ENCODE measurements around the gene DDX50. TPM values are rescaled to one million over a fixed set of nuclear protein-coding genes. Genes with fewer than 3 reads are reported as not detected.
"Not testable (repeated sequence)": the region's sequence is repeated elsewhere in the genome, so short reads cannot be mapped to it uniquely, and the experiment has no call there.

DDX50 gene
- total and polyA plus RNA-seq, 2 donors: 38.2 to 63.4 TPM

DNA sequence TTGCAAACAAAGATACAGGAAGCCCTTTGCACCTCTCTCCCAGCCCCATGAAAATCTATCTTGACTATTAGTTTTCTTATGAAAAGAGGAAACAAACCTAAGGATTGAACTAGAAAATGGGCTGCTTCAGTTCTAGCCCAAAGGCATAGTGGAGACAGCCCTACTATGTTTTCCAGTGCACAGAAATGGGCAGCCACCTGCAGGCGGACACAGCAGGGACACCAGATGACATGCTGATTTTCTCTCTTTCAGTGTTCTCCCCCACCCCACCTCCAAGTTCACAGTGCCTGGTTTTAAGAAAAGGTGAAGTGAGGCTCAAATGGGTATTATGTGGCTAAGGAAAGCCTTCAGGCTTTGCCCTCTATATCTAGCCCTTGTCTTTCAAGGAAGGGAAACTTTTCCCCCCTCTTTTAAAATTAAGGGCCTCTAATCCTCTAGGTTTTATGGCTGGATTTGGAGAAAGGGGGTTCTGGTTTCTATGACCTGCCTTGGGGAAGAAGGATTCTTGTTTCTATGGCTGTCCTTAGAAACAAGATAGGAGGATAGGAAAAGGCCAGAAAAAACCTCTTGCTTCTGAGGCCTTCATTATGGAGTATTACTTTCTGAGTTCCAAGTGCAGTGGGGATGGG, 23.5 kb upstream of the DDX50 start:
- Histone ChIP-seq H3K27ac (ENCODE audit: low read depth) (no peak overlapping the region), H3K4me1 (ENCODE audit: insufficient read depth) (no peaks in the 10 kb centered on the region), H3K36me3 (ENCODE audit: insufficient read depth) (no peaks in the 10 kb centered on the region), H3K4me3 (ENCODE audit: low read depth, low read length) (no peak overlapping the region)
- WGBS: 96% methylated on average over 1 of the region's 1 CpG
- DNase-seq (ENCODE audit: extremely low spot score): no peak

DNA sequence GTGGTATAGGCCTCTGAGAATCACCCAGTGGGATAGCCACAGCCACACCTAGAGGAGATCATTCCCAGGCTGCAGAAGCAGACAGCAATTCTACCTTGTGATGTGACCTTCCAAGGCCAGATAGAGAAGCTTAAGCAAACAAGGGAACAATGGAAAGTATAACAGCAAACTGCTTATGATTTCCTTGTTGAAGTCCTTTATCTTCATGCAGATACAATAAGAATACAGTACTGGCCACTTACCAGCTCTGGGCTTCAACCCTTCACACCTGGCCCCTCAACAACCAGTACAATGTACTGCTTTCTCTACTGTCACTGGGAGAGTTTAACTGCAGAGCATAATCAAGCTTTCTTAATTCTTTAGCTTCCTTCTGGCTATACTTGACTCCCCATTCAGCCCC, 22.6 kb upstream of the DDX50 start:
- Histone ChIP-seq H3K4me1 (ENCODE audit: insufficient read depth) (no peaks in the 10 kb centered on the region), H3K27ac (ENCODE audit: low read depth) (no peak overlapping the region), H3K36me3 (ENCODE audit: insufficient read depth) (no peaks in the 10 kb centered on the region), H3K4me3 (ENCODE audit: low read depth, low read length) (no peak overlapping the region)
- DNase-seq (ENCODE audit: extremely low spot score): no peak

DNA sequence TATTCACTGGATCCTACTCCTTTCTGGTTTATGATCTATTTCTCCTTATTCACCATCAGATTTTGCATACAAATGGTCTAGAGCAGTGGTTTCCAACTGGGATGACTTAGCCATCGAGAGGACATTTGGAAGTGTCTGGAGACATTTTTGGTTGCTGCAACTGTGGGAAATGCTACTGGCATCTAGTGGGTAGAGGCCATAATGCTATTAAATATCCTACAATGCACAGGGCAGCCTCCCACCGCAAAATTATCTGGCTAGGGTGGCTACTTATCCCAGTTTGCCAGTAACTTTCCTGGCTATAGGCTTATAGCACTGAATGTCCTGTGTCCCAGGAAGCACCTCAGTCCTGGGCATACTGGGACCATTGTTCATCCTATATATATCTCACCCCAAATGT, 21.5 kb upstream of the DDX50 start:
- Histone ChIP-seq H3K36me3 (ENCODE audit: insufficient read depth) (no peaks in the 10 kb centered on the region), H3K4me3 (ENCODE audit: low read depth, low read length) (no peak overlapping the region), H3K27ac (ENCODE audit: low read depth) (no peak overlapping the region), H3K4me1 (ENCODE audit: insufficient read depth) (no peaks in the 10 kb centered on the region)
- DNase-seq (ENCODE audit: extremely low spot score): no peak
- 91% methylated on average over 2 of the region's 2 CpGs for WGBS

DNA sequence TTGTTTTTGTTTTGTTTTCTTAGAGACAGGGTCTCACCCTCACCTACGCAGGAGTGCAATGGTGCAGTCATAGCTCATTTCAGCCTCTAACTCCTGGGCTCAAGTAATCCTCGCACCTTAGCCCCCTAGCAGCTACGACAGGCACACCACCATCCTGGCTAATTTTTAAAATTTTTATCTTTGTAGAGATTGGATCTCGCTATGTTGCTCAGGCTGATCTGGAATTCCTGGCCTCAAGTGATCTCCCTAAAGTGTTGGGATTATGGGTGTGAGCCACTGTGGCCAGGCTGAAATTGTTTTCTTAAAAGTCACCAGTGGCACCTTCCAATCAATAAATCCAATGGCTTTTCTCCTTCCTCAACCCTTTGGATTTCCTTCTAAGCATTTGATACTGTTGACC, 20.9 kb upstream of the DDX50 start:
- H3K4me1 ChIP-seq (ENCODE audit: insufficient read depth): no peaks in the 10 kb centered on the region
- DNase-seq (ENCODE audit: extremely low spot score): no peak
- H3K36me3 ChIP-seq (ENCODE audit: insufficient read depth): no peaks in the 10 kb centered on the region
- no peak overlapping the region for H3K4me3 ChIP-seq (ENCODE audit: low read depth, low read length)
- WGBS: 97% methylated on average over 4 of the region's 4 CpGs
- H3K27ac ChIP-seq (ENCODE audit: low read depth): no peak overlapping the region

DNA sequence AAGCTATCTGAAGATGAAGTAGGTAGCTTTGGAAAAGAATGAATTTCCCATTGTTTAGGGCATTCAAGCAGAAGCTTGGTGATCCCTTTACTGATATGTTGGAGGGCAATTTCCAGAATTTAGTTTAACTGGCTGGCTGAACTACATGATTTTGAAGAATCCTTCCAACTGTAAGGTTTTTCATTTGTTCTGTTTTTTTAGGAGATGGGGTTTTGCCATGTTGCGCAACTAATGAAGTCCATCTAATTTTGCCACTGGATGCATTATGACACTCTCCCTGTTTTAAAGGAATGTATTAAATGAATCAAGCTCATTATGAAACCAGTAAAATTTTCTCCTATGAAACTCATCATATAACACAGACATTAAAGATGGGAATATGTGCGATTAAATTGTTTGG, 6.1 kb upstream of the DDX50 start:
- 99% methylated on average over 2 of the region's 2 CpGs for WGBS
- no peaks in the 10 kb centered on the region for H3K4me1 ChIP-seq (ENCODE audit: insufficient read depth)
- DNase-seq (ENCODE audit: extremely low spot score): no peak
- H3K27ac ChIP-seq (ENCODE audit: low read depth): no peak overlapping the region
- H3K4me3 ChIP-seq (ENCODE audit: low read depth, low read length): no peak overlapping the region
- no peaks in the 10 kb centered on the region for H3K36me3 ChIP-seq (ENCODE audit: insufficient read depth)

DNA sequence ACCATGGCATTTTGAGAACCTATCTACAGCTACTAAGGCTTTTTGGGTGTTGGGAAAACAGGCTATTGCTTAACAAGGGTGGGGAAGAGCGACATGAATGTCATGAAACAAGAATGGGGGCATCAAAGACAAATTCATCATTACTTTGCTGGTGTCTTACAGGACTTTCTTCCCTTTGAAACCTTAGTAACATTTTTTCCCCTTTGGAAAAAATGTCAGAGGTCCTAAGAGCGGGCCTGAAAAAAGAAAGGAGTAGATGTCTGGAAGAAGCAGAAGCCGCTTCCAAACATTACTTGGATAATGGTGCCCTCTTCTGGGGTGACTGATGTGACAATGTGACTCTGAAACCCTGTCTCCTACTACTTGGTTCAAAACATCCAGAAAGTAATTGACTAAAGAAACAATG, 3.8 kb upstream of the DDX50 start:
- DNase-seq (ENCODE audit: extremely low spot score): peak; percentile 36
- no peak overlapping the region for H3K4me3 ChIP-seq (ENCODE audit: low read depth, low read length)

DNA sequence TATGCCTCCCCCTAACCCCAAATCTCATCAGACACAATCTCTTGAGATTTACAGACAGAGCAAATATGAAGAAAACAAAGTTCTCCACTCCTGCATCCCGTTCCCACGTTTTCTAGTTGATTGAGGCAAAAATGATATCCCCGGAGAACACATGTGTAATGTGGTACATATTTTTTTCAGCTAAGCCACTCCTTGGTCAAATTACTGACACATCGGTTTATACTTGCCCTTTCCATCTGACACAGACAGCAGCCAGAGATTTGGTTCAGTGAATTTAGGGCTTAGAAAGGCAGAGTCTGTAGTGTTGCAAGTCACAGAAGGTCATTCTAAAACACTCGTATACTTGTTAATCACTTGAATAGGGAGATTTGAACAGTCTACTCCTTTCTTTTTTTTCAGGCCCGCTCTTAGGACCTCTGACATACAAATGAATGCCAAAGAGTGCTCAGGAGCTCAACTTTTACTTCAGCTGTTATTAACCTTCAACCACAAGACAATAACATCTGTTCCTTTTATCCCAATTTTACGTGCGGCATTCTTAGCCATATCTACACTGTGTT, 1.8 kb upstream of the DDX50 start:
- no peaks in the 10 kb centered on the region for H3K36me3 ChIP-seq (ENCODE audit: insufficient read depth)
- WGBS: 75% methylated on average over 8 of the region's 8 CpGs

More for the DNA sequence above, 3.8 kb upstream of the DDX50 start:
- Histone ChIP-seq H3K27ac (ENCODE audit: low read depth) (no peak overlapping the region), H3K4me1 (ENCODE audit: insufficient read depth) (no peaks in the 10 kb centered on the region), H3K36me3 (ENCODE audit: insufficient read depth) (no peaks in the 10 kb centered on the region)
- WGBS: 33% methylated on average over 3 of the region's 3 CpGs

DNA sequence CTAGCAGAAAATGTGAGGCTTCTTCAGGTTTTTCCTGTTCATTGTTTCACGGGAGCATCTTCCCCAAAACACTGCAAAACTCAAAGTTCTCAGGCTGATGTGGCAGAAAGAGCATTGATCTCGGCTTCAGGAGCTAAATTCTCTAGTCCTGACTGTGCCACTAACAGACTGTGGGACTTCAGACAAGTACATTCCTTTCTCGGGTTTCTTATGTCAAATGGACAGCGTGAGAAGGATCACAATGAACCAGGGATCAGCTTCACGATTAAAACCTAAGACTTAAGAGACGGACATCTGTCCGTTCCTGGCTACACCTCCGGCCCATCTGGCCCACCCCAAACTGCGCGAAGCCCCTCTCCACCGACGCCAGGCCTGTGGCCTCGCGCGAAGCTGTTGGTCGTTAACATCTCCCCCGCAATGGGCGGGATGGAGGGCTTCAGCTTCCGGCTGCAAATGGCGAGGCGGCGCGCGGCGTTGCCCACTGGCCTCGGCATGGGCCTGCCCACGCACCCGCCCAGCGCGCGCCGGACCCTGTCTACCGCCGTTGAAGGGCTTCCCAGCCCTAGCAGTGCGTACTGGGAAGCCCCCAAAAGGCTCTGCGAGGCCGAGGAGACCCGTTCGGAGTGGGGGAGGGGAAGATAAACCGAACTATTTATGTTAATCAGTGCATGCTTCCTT, 549 bp upstream of the DDX50 start:
- Histone ChIP-seq H3K4me3 (ENCODE audit: low read depth, low read length) (peak overlapping the region; percentile 62), H3K36me3 (ENCODE audit: insufficient read depth) (no peaks in the 10 kb centered on the region), H3K27ac (ENCODE audit: low read depth) (peak overlapping the region; percentile 99), H3K4me1 (ENCODE audit: insufficient read depth) (no peaks in the 10 kb centered on the region)
- peak; percentile 35 for DNase-seq (ENCODE audit: extremely low spot score)
- WGBS: 4% methylated on average over 40 of the region's 40 CpGs

More for the DNA sequence above, 1.8 kb upstream of the DDX50 start:
- DNase-seq (ENCODE audit: extremely low spot score): no peak
- Histone ChIP-seq H3K4me3 (ENCODE audit: low read depth, low read length) (no peak overlapping the region), H3K27ac (ENCODE audit: low read depth) (no peak overlapping the region), H3K4me1 (ENCODE audit: insufficient read depth) (no peaks in the 10 kb centered on the region)

DNA sequence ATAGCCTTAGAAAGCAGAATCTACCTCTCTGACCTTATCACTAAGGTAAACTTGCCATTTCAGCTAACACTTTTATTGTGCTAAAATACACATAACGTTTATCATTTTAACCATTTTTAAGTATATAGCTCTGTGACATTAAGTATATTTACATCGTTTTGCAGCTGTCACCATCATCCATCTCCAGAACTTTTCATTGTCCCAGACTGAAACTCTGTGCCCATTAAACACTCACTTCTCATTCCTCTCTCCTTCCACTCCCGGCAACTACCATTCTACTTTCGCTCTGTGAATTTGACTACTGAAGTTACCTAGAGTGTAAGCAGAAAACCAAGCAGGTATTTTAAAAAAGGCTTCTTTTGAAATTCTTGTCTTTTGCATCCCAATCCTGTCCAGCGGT, 1.3 kb downstream of the DDX50 start:
- Histone ChIP-seq H3K4me3 (ENCODE audit: low read depth, low read length) (peak overlapping the region; percentile 62), H3K27ac (ENCODE audit: low read depth) (no peak overlapping the region), H3K36me3 (ENCODE audit: insufficient read depth) (no peaks in the 10 kb centered on the region), H3K4me1 (ENCODE audit: insufficient read depth) (no peaks in the 10 kb centered on the region)
- 62% methylated on average over 5 of the region's 5 CpGs for WGBS
- no peak for DNase-seq (ENCODE audit: extremely low spot score)

DNA sequence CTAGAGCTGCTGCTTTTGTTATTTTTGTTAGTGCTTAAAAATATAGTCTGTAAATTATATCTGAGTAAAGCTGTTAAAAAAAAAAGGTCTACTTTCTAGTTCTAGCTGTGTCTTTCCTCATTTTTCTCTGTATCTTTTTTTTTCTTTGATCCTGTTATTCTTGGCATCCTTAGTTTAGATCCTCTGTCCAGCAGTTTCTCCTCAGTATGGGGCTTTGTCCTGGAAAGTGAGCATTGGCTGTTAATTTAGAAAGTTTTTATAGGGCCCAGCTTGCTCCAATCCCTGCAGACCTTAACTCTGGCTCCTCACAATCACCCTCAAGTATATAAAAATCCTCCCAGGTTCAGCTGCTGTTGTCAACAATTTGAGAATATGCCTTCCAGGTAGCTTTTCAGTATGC, 23.5 kb downstream of the DDX50 start:
- Histone ChIP-seq H3K4me3 (ENCODE audit: low read depth, low read length) (no peak overlapping the region), H3K4me1 (ENCODE audit: insufficient read depth) (no peaks in the 10 kb centered on the region), H3K27ac (ENCODE audit: low read depth) (no peak overlapping the region), H3K36me3 (ENCODE audit: insufficient read depth) (no peaks in the 10 kb centered on the region)
- DNase-seq (ENCODE audit: extremely low spot score): no peak

DNA sequence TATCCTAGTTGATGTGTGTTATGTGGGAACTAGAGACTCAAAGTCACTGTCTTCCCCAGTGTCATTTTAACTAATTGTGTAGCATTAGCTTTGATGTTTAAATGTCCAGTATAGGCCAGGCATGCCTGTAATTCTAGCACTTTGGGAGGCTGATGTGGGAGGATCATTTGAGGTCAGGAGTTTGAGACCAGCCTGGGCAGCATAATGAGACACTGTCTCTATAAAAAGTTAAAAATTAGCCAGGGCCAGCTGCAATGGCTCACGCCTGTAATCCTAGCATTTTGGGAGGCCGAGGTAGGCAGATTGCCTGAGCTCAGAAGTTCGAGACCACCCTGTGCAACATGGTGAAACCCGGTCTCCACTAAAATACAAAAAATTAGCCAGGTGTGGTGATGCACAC, 24.4 kb downstream of the DDX50 start:
- no peaks in the 10 kb centered on the region for H3K4me1 ChIP-seq (ENCODE audit: insufficient read depth)
- DNase-seq (ENCODE audit: extremely low spot score): no peak
- no peaks in the 10 kb centered on the region for H3K36me3 ChIP-seq (ENCODE audit: insufficient read depth)
- H3K27ac ChIP-seq (ENCODE audit: low read depth): no peak overlapping the region
- no peak overlapping the region for H3K4me3 ChIP-seq (ENCODE audit: low read depth, low read length)
- WGBS: 94% methylated on average over 4 of the region's 4 CpGs

DNA sequence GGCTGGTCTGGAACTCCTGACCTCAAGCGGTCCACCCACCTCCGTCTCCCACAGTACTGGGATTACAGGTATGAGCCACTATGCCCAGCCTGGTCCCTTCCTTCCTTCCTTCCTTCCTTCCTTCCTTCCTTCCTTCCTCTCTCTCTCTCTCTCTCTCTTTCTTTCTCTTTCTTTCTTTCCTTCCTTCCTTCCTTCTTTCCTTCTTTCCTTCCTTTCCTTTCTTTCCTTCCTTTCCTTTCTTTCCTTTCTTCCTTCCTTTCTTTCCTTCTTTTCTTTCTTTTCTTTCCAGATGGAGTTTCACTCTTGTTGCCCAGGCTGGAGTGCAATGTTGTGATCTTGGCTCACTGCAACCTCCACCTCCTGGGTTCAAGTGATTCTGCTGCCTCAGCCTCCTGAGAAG, 28.0 kb downstream of the DDX50 start:
- not testable (repeated sequence) for H3K4me3 ChIP-seq (ENCODE audit: low read depth, low read length); H3K4me1 ChIP-seq (ENCODE audit: insufficient read depth); DNase-seq (ENCODE audit: extremely low spot score); H3K36me3 ChIP-seq (ENCODE audit: insufficient read depth); H3K27ac ChIP-seq (ENCODE audit: low read depth)
- 97% methylated on average over 2 of the region's 2 CpGs for WGBS

DNA sequence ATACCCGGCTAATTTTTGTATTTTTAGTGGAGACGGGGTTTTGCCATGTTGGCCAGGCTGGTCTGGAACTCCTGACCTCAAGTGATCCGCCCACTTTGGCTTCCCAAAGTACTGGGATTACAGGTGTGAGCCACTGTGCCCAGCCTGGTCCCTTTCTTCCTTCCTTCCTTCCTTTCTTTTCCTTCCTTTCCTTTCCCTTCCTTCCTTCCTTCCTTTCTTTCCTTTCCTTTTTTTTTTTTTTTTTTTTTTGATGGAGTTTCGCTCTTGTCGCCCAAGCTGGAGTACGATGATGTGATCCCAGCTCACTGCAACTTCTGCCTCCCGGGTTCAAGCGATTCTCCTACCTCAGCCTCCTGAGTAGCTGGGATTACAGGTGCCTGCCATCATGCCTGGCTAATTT, 28.8 kb downstream of the DDX50 start:
- H3K4me1 ChIP-seq (ENCODE audit: insufficient read depth); DNase-seq (ENCODE audit: extremely low spot score); H3K36me3 ChIP-seq (ENCODE audit: insufficient read depth); H3K4me3 ChIP-seq (ENCODE audit: low read depth, low read length); H3K27ac ChIP-seq (ENCODE audit: low read depth): not testable (repeated sequence)
- 97% methylated on average over 8 of the region's 8 CpGs for WGBS

DNA sequence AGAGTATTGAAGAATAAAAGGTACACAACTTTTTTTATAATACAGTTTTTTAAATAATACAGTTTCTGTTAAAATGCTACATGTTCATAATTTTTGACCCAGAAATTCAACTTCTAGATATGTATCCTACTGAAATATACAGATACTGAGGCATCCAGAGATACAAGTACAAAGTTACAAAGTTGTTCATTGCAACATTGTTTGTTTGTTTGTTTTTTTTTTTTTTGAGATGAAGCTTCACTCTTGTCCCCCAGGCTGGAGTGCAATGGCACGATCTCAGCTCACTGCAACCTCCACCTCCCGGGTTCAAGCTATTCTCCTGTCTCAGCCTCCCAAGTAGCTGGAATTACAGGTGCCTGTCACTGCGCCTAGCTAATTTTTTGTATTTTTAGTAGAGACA, 31.7 kb downstream of the DDX50 start:
- WGBS: 84% methylated on average over 3 of the region's 3 CpGs
- not testable (repeated sequence) for DNase-seq (ENCODE audit: extremely low spot score); H3K4me3 ChIP-seq (ENCODE audit: low read depth, low read length); H3K36me3 ChIP-seq (ENCODE audit: insufficient read depth); H3K27ac ChIP-seq (ENCODE audit: low read depth); H3K4me1 ChIP-seq (ENCODE audit: insufficient read depth)
